Activated CD4-positive, alpha-beta T cell treated with anti-CD3 and anti-CD28 coated beads, Interleukin-2, amount 10 ng/mL, durations not matched to agents 24 days and 14 days (primary cell): Measurements from ENCODE around the gene LMTK3. TPM values are rescaled to one million over a fixed set of nuclear protein-coding genes. Genes with fewer than 3 reads are reported as not detected.
"Not testable (repeated sequence)": the region's sequence is repeated elsewhere in the genome, so short reads cannot be mapped to it uniquely, and the experiment has no call there.

ENCODE experiments used
- DNase-seq: peaks from one replicate; pipeline ENCODE4 v3.0.0; 2022
- H3K27ac Mint-ChIP-seq: one replicate; pipeline ENCODE4 v1.8.0; 2022; ENCODE audit warnings: mild to moderate bottlenecking, mixed read lengths
- H3K27me3 Mint-ChIP-seq: one replicate; pipeline ENCODE4 v1.8.0; 2022; ENCODE audit warnings: mixed read lengths
- H3K36me3 Mint-ChIP-seq: one replicate; pipeline ENCODE4 v1.8.0; 2022; ENCODE audit warnings: low read depth, mild to moderate bottlenecking, mixed read lengths
- H3K4me1 Mint-ChIP-seq: one replicate; pipeline ENCODE4 v1.8.0; 2021; ENCODE audit warnings: mixed read lengths
- H3K4me3 Mint-ChIP-seq: one replicate; pipeline ENCODE4 v1.8.0; 2022; ENCODE audit warnings: mild to moderate bottlenecking, moderate library complexity, mixed read lengths
- H3K9me3 Mint-ChIP-seq: one replicate; pipeline ENCODE4 v1.8.0; 2021; ENCODE audit warnings: mixed read lengths
- intact Hi-C: fragments of 100-400 bp; cut with micrococcal nuclease; formaldehyde crosslinking; loops from one replicate; pipeline ENCODE4 v1.15.1; 2023
- total RNA-seq: library from RNA; stranded (reverse); gene quantifications from 2 replicates; pipeline ENCODE4 v1.2.3, GENCODE V29; 2022

The LMTK3 gene
- total RNA-seq, 1 donor from 2014 or later, result 3.6 TPM

DNA sequence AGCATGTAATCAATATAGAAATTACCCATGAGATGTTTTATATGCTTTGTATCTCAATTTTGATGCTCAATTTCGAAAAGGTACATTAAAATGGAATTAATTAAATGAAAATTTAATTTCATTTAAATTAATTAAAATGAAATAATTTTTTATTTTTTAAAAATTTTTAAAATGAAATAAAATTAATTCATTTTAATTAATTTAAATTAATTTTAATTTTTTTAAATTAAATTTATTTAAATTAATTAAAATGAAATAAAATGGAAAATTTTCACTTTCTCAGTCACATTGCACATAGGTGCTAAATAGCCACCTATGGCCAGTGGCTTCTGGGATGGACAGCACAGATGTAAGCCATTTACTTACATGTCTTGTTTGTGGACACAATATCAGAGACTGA lies 36.1 kb upstream of the LMTK3 start:
- no peak overlapping the region for H3K27ac Mint-ChIP-seq
- H3K27me3 Mint-ChIP-seq, result no peaks in the 10 kb centered on the region
- H3K36me3 Mint-ChIP-seq, result no peaks in the 10 kb centered on the region
- no peak overlapping the region for H3K4me3 Mint-ChIP-seq
- no peaks in the 10 kb centered on the region for H3K4me1 Mint-ChIP-seq
- no peak for DNase-seq
- intact Hi-C loops, result no loop called here
- H3K9me3 Mint-ChIP-seq, result no peaks in the 10 kb centered on the region

GRCh38 chr19:48544856-48545750 lies 33.5 kb upstream of the LMTK3 start:
- DNase-seq, result no peak
- Mint-ChIP-seq H3K27ac (no peak overlapping the region), H3K9me3 (no peaks in the 10 kb centered on the region), H3K4me3 (no peak overlapping the region), H3K4me1 (no peaks in the 10 kb centered on the region), H3K36me3 (no peaks in the 10 kb centered on the region), H3K27me3 (no peaks in the 10 kb centered on the region)
- intact Hi-C loops, result no loop called here

- no peak overlapping the region for H3K27ac Mint-ChIP-seq
- H3K4me3 Mint-ChIP-seq, result no peak overlapping the region
- H3K36me3 Mint-ChIP-seq, result no peaks in the 10 kb centered on the region
- no peaks in the 10 kb centered on the region for H3K27me3 Mint-ChIP-seq
- no peak for DNase-seq
- intact Hi-C loops, result no loop called here
- H3K4me1 Mint-ChIP-seq, result no peaks in the 10 kb centered on the region
- no peaks in the 10 kb centered on the region for H3K9me3 Mint-ChIP-seq
Measured at GRCh38 chr19:48543121-48543710, 31.6 kb upstream of the LMTK3 start.

- Mint-ChIP-seq H3K27ac (no peak overlapping the region), H3K36me3 (no peaks in the 10 kb centered on the region), H3K9me3 (no peaks in the 10 kb centered on the region), H3K4me1 (no peaks in the 10 kb centered on the region), H3K4me3 (no peak overlapping the region), H3K27me3 (no peaks in the 10 kb centered on the region)
- no peak for DNase-seq
- intact Hi-C loops, result no loop called here
Measured at GRCh38 chr19:48541813-48542212, 30.2 kb upstream of the LMTK3 start.

DNA sequence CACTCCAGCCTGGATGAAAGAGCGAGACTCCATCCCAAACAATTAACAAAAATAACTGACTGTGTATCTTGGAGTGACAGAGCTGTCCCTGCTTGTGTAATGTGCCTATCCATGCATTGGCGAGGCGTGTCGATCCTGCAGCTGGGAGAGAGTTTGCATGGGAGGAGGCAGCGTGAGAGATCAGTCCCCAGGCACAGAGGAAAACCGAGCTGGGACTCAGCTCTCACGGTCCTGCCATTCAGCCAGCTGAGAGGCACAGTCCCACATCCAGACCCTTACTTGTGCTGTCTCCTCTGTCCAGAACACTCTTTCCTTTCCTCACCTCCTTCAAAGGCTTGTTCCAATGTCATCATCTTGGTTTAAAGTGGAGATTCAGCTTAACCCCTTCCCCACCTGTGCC lies 28.5 kb upstream of the LMTK3 start:
- intact Hi-C loops, result no loop called here
- H3K9me3 Mint-ChIP-seq, result no peaks in the 10 kb centered on the region
- H3K27ac Mint-ChIP-seq, result no peak overlapping the region
- H3K36me3 Mint-ChIP-seq, result no peaks in the 10 kb centered on the region
- no peak for DNase-seq
- no peaks in the 10 kb centered on the region for H3K4me1 Mint-ChIP-seq
- no peak overlapping the region for H3K4me3 Mint-ChIP-seq
- H3K27me3 Mint-ChIP-seq, result no peaks in the 10 kb centered on the region

- Mint-ChIP-seq H3K9me3 (no peaks in the 10 kb centered on the region), H3K4me1 (no peaks in the 10 kb centered on the region), H3K4me3 (no peak overlapping the region), H3K27me3 (no peaks in the 10 kb centered on the region), H3K36me3 (no peaks in the 10 kb centered on the region), H3K27ac (no peak overlapping the region)
- DNase-seq, result no peak
- intact Hi-C loops, result no loop called here
Measured at GRCh38 chr19:48539503-48540096, 28.0 kb upstream of the LMTK3 start.

DNA sequence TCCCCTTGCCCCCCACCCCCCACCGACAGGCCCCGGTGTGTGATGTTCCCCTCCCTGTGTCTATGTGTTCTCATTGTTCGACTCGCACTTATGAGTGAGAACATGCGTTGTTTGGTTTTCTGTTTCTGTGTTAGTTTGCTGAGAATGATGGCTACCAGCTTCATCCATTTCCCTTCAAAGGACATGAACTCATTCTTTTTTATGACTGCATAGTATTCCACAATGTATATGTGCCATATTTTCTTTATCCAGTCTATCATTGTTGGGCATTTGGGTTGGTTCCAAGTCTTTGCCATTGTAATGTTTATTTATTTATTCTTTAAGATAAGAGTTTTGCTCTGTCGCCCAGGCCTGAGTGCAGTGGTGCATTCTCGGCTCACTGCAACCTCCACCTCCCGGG lies 26.4 kb upstream of the LMTK3 start:
- intact Hi-C loops, DNase-seq: not testable (repeated sequence)

GRCh38 chr19:48537541-48537940 lies 25.9 kb upstream of the LMTK3 start:
- Mint-ChIP-seq H3K27ac (no peak overlapping the region), H3K9me3 (no peaks in the 10 kb centered on the region), H3K36me3 (no peaks in the 10 kb centered on the region), H3K4me3 (no peak overlapping the region), H3K4me1 (no peaks in the 10 kb centered on the region), H3K27me3 (no peaks in the 10 kb centered on the region)
- DNase-seq, result no peak
- intact Hi-C loops, result no loop called here

More for the DNA sequence above, 26.4 kb upstream of the LMTK3 start:
- not testable (repeated sequence) for H3K36me3 Mint-ChIP-seq, H3K27me3 Mint-ChIP-seq, H3K9me3 Mint-ChIP-seq, H3K27ac Mint-ChIP-seq, H3K4me1 Mint-ChIP-seq, H3K4me3 Mint-ChIP-seq

DNA sequence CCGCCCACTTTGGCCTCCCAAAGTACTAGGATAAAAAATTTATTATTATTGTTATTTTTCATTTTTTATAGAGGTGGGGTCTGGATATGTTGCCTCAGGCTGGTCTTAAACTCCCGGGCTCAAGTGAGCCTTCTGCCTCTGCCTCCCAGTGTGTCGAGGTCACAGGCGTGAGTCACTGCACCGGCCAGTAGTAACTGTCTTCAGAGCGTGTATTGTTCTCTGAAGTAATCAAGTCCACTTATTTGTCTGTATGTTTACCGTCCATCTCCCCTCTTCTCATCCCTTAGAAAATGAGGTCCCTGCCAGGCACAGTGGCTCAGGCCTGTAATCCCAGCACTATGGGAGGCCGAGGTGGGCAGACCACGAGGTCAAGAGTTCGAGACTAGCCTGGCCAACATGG lies 22.1 kb upstream of the LMTK3 start:
- Mint-ChIP-seq H3K36me3 (no peaks in the 10 kb centered on the region), H3K4me1 (no peaks in the 10 kb centered on the region), H3K27me3 (peaks cover 6% of the 10 kb centered on the region), H3K27ac (no peak overlapping the region), H3K4me3 (no peak overlapping the region), H3K9me3 (no peaks in the 10 kb centered on the region)
- intact Hi-C loops, result no loop called here
- DNase-seq, result no peak

- no peaks in the 10 kb centered on the region for H3K4me1 Mint-ChIP-seq
- no peak for DNase-seq
- H3K9me3 Mint-ChIP-seq, result no peaks in the 10 kb centered on the region
- H3K4me3 Mint-ChIP-seq, result no peak overlapping the region
- H3K36me3 Mint-ChIP-seq, result no peaks in the 10 kb centered on the region
- intact Hi-C loops, result no loop called here
- H3K27me3 Mint-ChIP-seq, result peaks cover 6% of the 10 kb centered on the region
- no peak overlapping the region for H3K27ac Mint-ChIP-seq
Measured at GRCh38 chr19:48530770-48531169, 19.1 kb upstream of the LMTK3 start.

GRCh38 chr19:48530066-48530720 lies 18.6 kb upstream of the LMTK3 start:
- Mint-ChIP-seq H3K4me1 (no peaks in the 10 kb centered on the region), H3K36me3 (no peaks in the 10 kb centered on the region), H3K9me3 (no peaks in the 10 kb centered on the region), H3K4me3 (no peak overlapping the region), H3K27me3 (peaks cover 6% of the 10 kb centered on the region), H3K27ac (no peak overlapping the region)
- intact Hi-C loops, result no loop called here
- no peak for DNase-seq

DNA sequence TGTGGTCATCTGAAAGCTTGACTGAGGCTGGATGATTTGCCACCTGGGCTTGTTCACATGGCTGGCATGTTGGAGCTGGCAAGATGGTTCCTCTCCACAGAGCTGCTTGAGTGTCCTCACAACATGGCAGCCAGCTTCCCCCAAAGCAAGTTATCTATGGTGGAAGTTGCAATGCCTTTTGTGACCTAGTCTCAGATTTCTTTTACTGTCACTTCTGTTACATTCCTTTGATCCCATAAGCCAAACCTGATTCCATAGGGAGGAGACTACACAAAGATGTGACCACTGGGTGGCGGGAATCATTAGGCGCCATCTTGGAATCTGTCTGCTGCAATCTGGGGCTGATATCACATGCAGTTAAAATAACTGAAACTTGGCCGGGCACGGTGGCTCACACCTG lies 17.5 kb upstream of the LMTK3 start:
- Mint-ChIP-seq H3K27ac (no peak overlapping the region), H3K4me3 (no peak overlapping the region), H3K27me3 (peaks cover 6% of the 10 kb centered on the region), H3K9me3 (peaks cover 3% of the 10 kb centered on the region), H3K4me1 (no peaks in the 10 kb centered on the region), H3K36me3 (no peaks in the 10 kb centered on the region)
- no peak for DNase-seq
- intact Hi-C loops, result no loop called here

DNA sequence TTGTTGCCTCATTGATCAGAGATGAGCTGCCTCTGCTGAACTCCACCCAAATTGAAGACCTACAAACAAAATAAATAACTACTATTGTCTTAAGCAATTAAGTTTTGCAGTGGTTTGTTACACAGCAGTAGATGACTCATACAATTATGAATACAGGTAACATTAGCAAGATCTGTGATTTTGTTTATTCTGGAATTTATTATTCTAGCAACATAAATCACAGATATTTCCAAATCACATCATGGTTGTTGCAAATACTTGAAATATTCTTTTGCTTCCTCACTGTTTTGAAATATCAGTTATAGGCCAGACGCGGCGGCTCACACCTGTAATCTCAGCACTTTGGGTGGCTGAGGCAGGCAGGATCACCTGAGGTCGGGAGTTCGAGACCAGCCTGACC lies 13.1 kb upstream of the LMTK3 start:
- Mint-ChIP-seq H3K27me3 (no peaks in the 10 kb centered on the region), H3K36me3 (no peaks in the 10 kb centered on the region), H3K4me3 (no peak overlapping the region), H3K27ac (no peak overlapping the region), H3K9me3 (peaks cover 6% of the 10 kb centered on the region), H3K4me1 (no peaks in the 10 kb centered on the region)
- DNase-seq, result no peak
- intact Hi-C loops, result no loop called here

GRCh38 chr19:48524221-48524620 lies 12.6 kb upstream of the LMTK3 start:
- DNase-seq, result no peak
- H3K27ac Mint-ChIP-seq, result no peak overlapping the region
- H3K4me1 Mint-ChIP-seq, result no peaks in the 10 kb centered on the region
- H3K36me3 Mint-ChIP-seq, result no peaks in the 10 kb centered on the region
- intact Hi-C loops, result no loop called here
- H3K4me3 Mint-ChIP-seq, result no peak overlapping the region
- H3K27me3 Mint-ChIP-seq, result no peaks in the 10 kb centered on the region
- H3K9me3 Mint-ChIP-seq, result peaks cover 6% of the 10 kb centered on the region
